HG02870 (cell line): ENCODE measurements around the gene NFIX.

Source experiments
- ATAC-seq: cut with Tn5 transposase; IDR thresholded peaks from one replicate; pipeline ENCODE4 v1.9.1; 2021; ENCODE audit warnings: mild to moderate bottlenecking, moderate library complexity; ENCODE audit not compliant: unreplicated experiment

NFIX gene

DNA sequence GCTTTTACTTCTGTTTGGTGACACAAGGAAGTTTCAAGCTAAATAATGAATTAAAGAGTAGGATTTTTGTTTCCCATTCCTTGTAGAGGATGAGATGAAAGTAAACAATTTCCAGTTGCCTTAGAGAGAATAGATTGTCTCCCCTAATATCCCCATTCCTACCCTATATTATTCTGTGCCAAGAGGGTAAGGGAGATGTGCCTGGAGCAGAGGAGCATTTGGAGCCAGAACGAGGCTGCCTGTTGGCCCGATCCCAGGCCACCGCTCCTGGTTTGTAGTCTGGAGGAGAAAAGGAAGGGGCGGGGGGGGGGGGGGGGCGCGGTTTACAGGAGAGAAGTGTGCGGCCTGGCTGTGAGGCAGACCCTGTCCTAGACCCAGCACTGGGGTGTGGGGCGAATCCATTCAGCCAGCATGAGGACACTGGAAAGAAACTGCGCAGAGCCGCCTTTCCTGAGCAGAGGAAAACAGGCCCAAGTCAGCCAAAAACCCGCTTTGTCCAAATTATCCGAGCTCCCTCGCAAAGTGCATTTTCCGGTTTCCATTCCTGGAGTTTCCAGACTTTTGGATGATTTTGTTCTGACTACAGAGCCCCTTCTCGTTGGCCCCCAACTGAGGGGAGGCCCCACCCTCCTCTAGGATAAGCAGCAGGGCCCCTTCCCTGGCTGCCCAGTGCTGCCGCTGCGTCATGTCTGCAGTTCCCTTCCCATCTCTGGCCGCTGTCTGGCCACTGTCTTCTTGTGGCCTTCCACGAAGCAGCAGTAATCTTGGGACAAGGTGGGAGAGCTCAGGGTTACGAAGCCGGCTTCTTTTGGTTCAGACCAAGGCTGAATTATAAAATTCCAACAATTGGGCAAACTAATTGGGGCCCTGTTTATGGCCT is 23.0 kb downstream of the NFIX start:
- ATAC-seq: no peak

DNA sequence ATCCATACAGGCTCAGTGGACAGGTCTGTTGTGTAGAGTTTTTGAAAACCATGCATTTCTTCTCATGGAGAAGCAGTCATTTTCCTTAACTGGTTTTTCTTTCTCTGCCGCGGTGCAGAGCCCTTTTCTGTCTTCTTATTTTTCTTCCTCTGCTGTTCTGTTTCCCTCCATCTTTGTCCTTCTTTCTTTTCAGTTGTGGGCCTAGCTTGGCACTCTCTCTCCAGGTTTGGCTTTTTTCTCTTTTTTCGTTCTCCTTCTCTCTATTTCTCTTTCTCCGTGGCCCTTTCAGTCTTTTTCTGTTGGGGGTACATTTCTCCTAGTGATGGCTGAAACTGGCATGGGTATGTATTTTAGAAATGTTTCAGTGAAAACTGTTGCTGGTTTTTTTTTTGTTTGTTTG is 24.1 kb downstream of the NFIX start:
- no peak for ATAC-seq

DNA sequence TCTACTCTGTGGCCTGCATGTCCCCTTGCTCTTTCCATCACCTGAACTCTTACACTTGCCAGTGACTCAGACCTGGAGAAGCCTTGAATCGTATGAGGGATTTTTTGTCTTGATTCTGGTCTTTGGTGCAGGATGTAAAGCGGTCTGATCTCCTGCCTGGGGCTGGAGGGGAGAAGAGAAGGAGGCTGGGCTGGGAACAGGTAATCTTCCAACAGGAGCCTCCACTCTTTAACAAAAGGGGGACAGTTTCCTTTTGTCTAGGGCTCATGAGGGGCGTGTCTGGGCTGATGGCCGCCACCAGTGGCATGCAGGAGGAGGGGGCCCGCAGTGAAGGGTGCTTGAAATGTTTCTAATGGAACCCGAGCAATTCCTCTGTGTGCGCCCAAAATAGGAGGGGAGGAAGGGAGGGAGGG is 24.7 kb downstream of the NFIX start:
- ATAC-seq: no peak

DNA sequence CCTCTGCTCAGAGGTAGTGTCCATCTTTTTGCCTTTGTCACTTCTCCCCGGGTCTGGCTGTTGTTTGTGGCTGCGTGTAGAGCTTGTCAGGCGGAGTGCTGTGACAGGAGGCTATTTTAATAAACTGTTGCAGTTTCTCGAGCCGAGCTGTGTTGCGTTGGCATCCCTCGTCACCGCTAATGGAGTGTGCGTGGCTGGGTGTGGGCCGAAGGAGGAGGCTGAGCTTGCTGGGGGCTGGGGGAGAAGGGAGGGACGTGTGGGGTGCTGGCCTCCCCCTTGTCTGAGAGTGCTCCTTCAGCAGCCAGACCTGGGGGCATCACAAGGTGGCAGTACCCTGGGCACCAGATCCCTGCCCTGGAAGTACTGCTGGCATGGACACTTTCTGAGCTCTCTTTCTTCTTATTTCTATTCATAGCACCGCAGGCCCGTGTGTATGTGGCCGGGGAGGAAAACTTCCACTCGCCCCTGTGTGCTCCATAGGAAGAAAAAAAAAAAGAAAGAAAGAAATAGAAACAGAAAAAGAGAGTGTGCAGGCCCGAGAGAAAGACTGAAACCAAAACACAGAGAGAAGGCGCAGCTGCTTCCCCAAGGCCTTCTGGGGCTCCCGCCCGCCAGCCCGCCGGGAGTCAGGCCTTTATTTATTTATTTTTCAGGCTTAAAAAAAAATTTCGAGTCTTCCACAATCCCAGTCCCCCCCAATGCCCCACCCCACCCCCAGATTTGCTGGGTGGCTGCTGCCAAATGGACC is 27.0 kb downstream of the NFIX start:
- no peak for ATAC-seq

DNA sequence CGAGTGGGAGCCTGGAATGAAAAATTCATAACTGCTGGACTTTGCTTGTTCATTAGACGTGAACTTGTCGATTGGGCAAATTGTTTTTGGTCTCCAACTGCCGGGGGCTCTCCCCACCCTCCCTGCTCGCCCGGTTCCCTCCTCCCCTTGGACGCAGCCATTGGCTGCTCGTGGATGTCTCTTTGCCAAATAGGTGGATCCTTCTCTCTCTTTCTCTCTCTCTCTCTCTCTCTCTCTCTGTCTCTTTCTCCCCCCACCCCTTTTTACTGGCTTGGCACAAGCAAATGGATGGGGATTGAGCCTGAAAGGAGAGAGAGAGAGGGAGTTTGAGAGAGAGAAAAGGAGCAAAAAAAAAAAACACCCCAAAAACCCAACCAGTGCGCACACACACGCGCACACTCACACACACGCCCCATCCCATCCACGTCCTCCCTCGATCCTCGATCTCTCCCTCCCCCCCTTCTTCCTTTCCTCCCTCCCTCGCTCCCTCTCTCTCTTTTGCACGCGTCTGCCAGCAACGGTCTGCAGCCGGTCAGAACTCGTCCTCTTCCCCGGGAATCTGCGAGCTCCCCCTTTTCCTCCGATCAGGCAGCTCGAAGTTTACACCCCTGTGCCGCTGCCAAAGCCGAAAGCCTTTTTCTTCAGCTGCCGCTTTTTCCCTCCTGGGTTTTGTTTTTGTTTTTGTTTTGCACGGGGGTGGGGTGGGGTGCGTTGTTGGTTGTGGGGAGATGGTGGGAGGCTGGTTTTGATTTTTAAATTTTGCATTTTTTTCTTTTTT is 27.8 kb downstream of the NFIX start:
- no peak for ATAC-seq

DNA sequence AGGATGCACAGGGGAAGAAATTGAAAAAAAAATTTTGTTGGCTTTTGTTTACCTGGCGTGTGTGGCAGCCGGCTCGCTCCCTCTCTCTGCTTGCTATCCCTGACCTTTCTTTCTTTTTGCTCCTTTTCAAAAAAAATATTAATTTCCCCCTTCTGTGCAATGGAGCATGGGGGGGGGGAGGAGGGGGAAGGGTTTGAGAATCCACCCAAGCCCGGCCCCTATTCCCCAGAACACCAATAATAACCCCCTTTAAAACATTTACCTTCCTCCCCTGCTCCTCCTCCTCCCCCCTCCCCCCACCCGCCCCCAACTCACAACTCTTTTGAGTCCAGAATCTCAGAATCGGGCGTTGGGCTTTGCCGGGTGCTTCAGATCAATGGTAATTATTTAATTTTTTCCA is 28.4 kb downstream of the NFIX start:
- ATAC-seq: no peak

DNA sequence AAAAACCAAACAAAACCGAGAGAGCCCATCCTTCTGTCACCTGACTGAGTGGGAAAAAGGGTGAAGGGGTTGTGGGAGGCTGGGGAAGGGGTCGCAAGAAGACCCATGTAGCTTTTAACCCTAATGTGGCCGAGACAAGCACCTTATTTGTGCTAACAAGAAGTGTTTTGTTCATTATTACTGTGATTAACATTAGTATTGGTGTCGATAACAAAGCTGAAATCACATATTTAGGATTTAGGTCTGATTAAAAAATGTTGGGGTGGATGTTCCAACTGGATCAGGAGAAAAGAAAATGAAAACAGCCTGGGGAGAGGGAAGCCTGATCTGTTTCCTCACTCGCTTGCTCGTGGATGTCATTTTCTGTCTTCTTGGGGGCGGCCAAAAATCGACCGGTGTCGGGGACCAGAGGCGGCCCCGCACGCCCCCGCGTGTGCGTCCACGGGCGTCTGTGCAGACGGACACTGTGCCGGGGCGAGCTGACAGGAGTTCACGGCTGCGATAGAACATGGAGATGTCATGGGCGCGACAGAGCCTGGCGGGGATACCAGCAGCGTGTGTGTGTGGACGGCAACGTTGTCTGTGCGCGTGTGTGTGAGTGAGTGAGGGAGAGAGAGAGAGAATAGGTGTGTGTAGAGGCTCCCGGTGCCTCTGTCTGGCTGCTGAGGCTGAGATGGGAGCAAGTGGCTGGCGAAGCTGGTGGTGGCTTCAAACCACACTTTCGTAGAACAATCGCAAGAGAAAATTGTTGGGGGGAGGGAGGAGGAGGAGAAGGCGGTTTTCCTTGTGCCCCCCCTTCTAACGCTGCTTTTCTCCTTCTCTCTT is 29.1 kb downstream of the NFIX start:
- ATAC-seq: no peak

DNA sequence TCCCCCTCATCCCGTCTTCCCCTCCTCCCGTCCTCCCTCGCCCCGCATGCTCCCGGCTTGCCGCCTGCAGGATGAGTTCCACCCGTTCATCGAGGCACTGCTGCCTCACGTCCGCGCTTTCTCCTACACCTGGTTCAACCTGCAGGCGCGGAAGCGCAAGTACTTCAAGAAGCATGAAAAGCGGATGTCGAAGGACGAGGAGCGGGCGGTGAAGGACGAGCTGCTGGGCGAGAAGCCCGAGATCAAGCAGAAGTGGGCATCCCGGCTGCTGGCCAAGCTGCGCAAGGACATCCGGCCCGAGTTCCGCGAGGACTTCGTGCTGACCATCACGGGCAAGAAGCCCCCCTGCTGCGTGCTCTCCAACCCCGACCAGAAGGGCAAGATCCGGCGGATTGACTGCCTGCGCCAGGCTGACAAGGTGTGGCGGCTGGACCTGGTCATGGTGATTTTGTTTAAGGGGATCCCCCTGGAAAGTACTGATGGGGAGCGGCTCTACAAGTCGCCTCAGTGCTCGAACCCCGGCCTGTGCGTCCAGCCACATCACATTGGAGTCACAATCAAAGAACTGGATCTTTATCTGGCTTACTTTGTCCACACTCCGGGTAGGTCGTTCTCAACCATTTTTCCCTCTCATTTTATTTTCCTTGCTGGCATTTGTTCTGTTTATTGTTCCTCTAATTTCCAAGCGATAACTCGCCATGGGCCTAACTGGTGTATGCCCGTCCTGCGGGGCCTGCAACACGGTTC is 29.8 kb downstream of the NFIX start:
- no peak for ATAC-seq

DNA sequence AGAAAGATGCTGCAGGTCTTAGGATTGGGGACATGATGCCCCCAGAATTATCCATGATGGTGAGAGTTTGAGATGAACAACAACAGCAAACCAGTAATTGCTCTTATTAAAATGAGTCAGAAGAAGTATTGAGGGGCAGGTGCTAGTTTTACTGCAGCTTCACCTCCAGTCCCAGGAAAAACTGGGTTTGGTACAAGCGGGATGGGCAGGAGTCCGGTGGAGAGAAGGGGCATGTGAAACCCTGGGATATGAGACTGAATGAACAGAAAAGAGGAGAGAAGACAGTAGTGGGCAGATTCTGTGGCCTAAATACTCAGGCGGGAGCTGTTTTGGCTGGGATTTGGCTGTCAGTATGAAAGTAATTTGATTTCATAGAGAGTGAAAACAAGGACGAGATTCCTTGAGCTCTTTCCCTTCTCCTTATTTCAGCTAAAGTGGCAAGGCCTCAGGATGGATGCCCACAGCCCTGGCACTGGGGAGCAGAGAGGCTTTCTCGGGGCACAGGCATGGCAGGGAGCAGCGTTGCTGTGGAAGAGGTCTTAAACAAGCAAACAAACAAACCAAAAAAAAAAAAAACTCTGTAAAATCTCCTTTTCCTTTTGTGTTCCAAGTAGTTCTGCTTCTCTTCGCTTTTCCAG is 30.7 kb downstream of the NFIX start:
- no peak for ATAC-seq

DNA sequence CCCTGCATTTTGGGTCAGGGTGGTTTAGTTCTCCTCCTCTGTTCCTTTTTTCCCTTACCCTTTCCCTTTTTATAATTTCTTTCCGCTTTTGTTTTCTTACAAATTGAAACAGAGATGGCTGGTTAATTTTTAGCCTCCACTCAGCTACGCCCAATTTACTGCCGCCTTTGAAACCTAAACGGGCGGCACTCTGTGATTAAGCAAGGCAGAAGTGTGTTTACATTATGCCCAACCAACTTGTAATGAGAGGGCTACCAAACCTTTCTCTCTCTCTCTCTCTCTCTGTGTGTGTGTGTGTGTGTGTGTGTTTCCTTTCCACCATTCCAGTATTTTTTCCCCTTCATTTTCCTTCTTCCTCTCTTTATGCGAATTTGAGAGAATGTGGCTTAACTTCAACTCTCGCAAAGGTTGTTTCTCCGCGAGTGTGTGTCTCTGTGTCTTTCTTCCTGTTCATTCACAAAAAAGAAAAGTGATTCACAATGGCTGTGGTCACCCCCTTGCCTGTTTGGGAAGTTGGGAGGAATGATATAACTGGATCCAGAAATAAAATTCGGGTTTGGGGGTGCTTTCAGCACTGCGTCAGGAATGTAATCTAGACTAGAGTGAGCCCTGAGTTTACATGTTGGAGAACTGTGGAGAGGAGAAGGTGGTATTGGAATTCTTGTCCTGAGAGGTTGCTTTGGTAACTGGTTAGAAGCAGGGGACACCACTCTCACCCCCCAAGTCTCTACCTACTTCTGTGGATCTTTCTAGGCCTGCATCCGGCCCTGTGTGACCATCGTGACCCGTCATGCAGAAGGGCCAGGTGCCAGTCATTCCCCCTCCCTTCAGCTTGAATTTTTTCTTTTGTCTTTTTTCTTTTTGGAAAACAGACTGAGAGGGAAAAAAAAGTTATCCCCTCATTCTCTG is 31.4 kb downstream of the NFIX start:
- no peak for ATAC-seq

DNA sequence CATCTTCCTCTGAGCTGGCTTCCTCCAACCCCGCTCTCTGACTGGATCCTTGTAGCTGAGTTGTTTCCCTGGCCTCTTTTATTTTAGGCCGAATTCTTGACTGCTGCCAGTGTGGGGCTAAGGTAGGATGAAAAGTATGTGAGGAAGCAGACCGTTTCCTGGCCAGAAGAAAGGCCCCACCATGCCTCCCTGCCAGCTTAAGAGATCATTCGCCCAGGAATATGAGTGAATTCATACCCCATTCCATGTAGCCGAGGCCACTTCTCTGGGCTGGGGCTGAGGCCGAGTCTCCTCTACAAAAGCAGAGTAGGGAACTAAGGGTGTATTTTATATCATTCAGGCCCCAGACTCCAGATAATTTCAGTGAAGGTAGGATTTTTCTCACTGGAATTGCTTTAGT is 32.3 kb downstream of the NFIX start:
- ATAC-seq: no peak

DNA sequence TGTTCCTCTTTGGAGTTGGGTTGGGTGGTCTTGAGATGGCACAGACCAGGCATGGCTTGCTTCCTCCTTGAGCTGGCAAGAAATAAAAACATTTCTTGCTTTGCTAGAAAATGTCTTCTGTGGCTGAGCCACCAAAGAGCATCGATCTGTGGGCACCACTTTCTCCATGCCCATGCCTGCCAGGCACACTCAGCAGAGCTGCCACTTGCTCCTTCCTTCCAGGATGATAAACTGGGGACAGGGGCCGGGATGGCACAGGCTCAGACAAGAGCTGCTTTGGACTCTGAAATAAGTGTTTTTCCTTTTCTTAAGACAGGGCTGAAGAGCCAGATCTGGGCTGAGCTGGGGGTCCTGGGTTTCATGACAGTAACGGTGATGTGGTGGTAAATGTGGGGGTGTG is 32.8 kb downstream of the NFIX start:
- no peak for ATAC-seq

DNA sequence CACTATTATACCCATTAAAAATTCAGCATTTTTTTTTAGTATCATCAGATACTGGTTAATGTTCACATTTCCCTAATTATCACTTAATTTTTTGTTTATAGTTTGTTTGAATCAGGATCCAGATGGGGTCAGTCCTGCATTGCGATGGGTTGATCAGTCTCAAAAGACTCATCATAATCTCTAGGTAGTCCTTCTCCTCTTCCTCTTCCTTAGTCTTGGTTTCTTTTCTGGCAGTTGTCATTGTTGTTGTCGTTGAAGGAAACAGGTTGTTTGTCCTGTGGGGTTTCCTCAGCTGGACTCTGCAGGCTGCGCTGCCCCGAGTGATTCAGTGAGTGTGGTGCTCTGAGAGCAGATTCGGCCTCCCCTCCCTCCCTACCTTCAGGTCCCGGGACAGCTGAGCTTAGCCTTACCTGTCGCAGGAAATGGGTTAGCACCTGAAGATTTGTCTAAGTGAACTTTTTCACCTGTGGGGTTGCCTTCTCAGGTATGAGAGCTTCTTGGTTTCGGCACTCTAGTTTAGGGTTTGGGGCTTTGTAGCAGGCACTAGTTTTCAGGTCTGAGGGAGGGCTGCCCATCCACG is 34.1 kb downstream of the NFIX start:
- ATAC-seq: no peak

DNA sequence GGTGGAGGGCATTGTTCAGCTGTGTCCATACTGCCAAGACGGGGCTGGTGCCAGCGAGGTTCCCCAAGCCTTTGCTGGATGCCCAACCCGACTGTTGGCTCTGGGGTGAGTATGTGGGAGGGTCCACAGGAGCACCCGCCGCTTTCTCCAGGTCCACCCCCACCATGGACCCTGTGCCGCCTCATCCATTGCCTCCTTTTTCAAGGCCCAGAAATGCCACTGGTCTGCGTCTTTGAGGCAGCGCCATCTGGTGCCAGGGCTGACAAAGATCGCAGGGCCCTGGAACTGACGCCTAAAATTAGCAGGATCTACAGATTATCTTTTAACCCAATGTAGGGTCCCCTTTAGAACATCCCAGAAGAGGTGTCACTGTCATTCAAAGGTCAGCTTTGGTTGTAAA is 34.6 kb downstream of the NFIX start:
- ATAC-seq: no peak

DNA sequence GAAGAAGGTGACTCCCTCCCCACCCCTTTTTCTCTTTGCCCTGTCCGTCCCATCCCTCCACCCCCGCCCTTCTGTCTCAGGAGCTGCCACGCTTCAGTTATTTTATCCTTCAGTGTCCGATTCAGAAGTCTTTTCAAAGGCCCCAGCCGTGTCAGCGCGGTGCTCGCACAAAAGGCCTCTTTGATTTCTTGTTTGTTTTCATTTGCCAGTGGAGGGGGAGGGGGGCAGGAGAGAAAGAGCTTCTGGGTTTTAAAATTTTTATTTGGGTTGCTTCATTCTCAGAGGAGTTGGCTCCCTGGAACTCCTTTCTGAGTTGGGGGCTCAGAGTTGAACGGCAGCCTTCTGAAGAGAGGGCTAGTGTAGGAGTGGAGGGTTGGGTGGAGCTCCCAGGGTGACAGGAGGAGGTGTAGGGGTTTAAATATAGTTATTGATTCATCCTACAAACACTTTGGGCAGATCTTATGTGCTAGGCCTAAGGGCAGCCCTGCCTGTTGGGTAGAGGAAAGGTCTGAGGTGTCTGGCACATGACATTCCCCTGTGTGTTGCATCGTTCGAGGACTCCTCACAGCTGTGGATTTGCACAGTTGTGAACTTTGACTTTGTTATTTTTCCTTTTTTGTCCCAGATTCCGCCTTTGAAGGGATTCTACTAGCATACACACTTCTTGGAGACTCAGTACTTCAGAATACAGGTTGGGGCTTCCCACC is 36.8 kb downstream of the NFIX start:
- no peak for ATAC-seq

DNA sequence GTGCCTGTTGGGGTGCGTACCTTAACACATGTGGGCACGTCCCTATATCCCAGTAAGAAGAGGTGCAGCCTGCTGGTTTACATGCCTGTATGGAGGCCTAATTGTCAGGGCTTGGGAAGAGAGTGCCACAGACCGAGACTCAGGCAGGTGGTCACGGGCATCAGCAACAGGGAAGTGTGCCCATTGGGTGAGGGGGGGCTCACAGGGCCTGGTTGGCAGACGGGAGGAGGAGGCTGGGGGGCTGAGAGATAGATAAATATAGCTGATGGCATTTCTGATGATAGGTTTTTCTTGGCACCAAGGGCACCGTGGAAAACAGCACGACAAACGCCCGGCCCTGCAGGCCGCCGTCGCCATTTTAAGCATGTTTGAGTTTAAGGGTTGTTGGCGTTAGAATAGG is 37.6 kb downstream of the NFIX start:
- no peak for ATAC-seq

DNA sequence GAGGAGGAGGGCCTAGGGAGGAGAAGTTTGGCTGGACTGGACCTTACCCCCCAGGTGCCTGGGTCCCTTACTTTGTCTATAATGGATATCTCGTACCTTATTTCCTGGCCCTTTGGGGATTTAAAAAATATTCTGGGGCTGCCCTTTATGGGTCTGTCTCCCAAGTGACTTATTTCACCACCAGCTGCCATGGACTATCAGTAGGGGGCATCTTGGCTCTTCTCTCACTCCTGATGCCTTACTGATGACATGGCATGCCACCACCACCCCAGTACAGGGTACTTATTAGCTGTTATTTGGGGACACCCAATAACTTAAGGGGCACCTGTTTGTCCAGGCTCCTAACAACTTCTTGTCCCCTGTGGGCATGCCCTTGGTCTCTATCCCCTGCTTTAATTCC is 38.0 kb downstream of the NFIX start:
- no peak for ATAC-seq
